HL-60/S4 treated with retinoic acid at 250 ng/mL for 4 days and 3 days (cell line): Measurements from ENCODE around the gene PBXIP1.

Source experiments
- in situ Hi-C: fragments of 300-500 bp; cut with MboI; formaldehyde crosslinking; loops from 2 replicates; pipeline ENCODE4 v1.7.0; 2022; ENCODE audit warnings: low sequenced_read_pairs

PBXIP1 gene

DNA sequence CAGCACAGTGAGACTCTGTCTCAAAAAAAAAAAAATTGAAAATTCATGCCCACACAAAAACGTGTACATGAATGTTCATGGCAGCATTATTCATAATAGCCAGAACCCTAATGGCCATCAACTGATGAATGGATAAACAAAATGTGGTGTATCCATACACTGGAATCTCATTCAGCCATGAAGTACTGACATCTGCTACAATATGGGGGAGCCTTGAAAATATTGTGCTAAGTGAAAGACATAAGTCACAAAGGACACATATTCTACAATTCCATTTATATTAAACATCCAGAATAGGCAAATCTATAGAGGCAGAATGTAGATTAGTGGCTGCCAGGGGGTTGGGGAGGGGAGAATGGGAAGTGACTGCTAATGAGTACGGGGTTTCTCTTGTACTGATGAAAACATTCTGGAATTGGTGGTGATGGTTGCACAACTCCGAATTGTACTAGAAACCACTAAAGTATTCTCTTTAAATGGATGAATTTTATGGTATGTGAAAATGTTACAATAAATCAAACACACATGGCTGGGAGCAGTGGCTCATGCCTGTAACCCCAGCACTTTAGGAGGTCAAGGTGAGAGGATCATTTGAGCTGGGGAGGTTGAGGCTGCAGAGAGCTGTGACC, 52.8 kb downstream of the PBXIP1 start:
- in situ Hi-C loops = no loop called here

DNA sequence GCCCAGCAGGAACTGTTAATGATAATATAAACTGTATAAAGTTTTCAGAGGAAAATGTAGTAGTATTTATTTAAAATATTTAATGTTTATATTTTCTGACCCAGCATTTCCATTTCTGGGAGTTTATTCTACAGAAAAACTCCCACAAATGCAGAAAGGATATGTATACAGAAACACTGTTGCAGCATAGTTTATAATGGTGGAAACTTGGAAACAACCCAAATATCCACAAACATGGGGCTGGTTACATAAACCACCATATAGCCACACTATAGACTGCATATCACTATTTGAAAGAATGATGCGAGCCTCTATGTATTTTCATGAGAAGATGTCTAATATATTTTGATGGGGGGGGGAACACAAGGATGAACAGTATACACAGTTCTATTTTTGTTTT, 54.3 kb downstream of the PBXIP1 start:
- in situ Hi-C loops = no loop called here

DNA sequence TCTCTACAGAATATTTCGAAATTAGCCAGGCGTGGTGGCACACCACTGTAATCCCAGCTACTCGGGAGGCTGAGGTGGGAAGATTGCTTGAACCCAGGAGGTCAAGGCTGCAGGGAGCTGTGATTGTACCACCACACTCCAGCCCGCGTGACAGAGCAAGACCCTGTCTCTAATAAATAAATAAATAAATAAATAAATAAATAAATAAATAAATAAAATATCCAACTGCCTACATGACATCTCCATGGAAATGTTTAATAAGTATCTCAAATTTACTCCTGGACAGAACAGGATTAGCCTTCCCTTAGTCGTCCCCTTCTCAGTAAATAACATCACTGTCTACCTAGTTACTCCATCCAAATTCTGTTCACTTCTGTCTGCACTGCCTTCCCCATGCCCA, 56.9 kb downstream of the PBXIP1 start:
- in situ Hi-C loops = loop anchor here (10.0 kb wide), 1 partner anchor 176 kb away; the partner anchor contains the start of gene EFNA3

GRCh38 chr1:154896771-154897286, 59.1 kb downstream of the PBXIP1 start:
- in situ Hi-C loops = loop anchor here (10.0 kb wide), 1 partner anchor 178 kb away; the partner anchor contains the start of gene EFNA3

DNA sequence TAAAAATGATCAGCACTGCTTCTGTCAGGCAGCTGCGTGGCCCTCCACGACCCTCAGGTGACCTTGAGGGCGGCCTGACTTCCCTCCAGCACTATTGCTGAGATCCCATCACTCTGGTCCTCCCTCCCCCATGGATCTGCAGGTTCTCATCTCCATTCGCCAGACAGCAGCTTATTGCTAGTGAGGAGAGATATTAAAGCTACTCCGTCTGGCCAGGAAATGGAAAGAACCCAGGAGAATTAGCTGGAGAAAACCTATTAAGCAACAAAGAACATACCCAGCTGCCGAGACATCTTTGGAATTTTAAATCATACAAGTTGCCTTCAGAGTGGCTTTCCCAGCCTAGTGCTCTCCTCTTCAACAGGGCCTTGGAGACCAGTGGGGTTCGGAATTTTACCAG, 60.1 kb downstream of the PBXIP1 start:
- in situ Hi-C loops = loop anchor here (10.0 kb wide), 1 partner anchor 179 kb away; the partner anchor contains the start of gene EFNA3
